NCI-H2081 (cell line): ENCODE results near the gene CCDC66.
A peak's percentile ranks its signal among the peaks of the same experiment; 100 is the strongest.

Experiments used
- DNase-seq, 2 experiments: peaks; one replicate each; lab custom pipeline; 2025; lab: John Stamatoyannopoulos, UW

The CCDC66 gene

GRCh38 chr3:56622381-56622780 is 65.4 kb downstream of the CCDC66 start:
- peak in 1 of 2 experiments; percentile 5 for DNase-seq

GRCh38 chr3:56624725-56625124 is 67.8 kb downstream of the CCDC66 start:
- DNase-seq, result no peak

GRCh38 chr3:56629047-56629446 is 72.1 kb downstream of the CCDC66 start:
- no peak for DNase-seq

- DNase-seq, result no peak
Measured at GRCh38 chr3:56629451-56629850, 72.5 kb downstream of the CCDC66 start.

- no peak for DNase-seq
Measured at GRCh38 chr3:56630966-56631365, 74.0 kb downstream of the CCDC66 start.

- DNase-seq, result no peak
Measured at GRCh38 chr3:56633181-56633580, 76.2 kb downstream of the CCDC66 start.

- DNase-seq, result no peak
Measured at GRCh38 chr3:56633602-56634535, 76.9 kb downstream of the CCDC66 start.

GRCh38 chr3:56645407-56645806 is 88.4 kb downstream of the CCDC66 start:
- DNase-seq, result no peak

- DNase-seq, result no peak
Measured at GRCh38 chr3:56654460-56654859, 97.5 kb downstream of the CCDC66 start.

- DNase-seq, result no peak
Measured at GRCh38 chr3:56655709-56656108, 98.7 kb downstream of the CCDC66 start.

GRCh38 chr3:56664823-56665222 is 107.8 kb downstream of the CCDC66 start:
- DNase-seq, result no peak

- DNase-seq, result no peak
Measured at GRCh38 chr3:56667973-56668579, 111.1 kb downstream of the CCDC66 start.
